NCI-H82 treated with DMSO at 0.1 percent for 48 hours (cell line): ENCODE measurements around the gene ZNF579.

ENCODE experiments used
- DNase-seq: peaks from one replicate; lab custom pipeline; 2025; ENCODE audit not compliant: unreplicated experiment; lab: John Stamatoyannopoulos, UW

ZNF579 gene

GRCh38 chr19:55580628-55581144 lies at the start of gene ZNF579:
Gene ZNF579 (minus strand): TSS chr19:55580848. CDS start chr19:55579639, 1,209 bp downstream.
- peak; percentile 74 for DNase-seq

GRCh38 chr19:55626350-55626749 lies 45.7 kb upstream of the ZNF579 start:
- DNase-seq: no peak

GRCh38 chr19:55625004-55625326 lies 44.3 kb upstream of the ZNF579 start:
- DNase-seq: no peak

GRCh38 chr19:55624109-55625003 lies 43.7 kb upstream of the ZNF579 start, which contains the start of gene ZNF784:
Gene ZNF784 (minus strand): TSS chr19:55624566. CDS start chr19:55624561, 5 bp downstream.
- DNase-seq: peak; percentile 90

- DNase-seq: no peak
These were observed 42.9 kb upstream of the ZNF579 start for GRCh38 chr19:55623561-55623960.

GRCh38 chr19:55623130-55623529 lies 42.5 kb upstream of the ZNF579 start:
- no peak for DNase-seq

- DNase-seq: no peak
These were observed 41.8 kb upstream of the ZNF579 start for GRCh38 chr19:55622242-55622969.

- DNase-seq: no peak
These were observed 41.1 kb upstream of the ZNF579 start for GRCh38 chr19:55621673-55622231.

GRCh38 chr19:55621205-55621672 lies 40.6 kb upstream of the ZNF579 start:
- DNase-seq: no peak

GRCh38 chr19:55620410-55621204 lies 40.0 kb upstream of the ZNF579 start:
- DNase-seq: no peak

GRCh38 chr19:55619286-55619685 lies 38.6 kb upstream of the ZNF579 start:
- DNase-seq: no peak

GRCh38 chr19:55618426-55618825 lies 37.8 kb upstream of the ZNF579 start:
- no peak for DNase-seq

GRCh38 chr19:55617426-55617825 lies 36.8 kb upstream of the ZNF579 start:
- no peak for DNase-seq

GRCh38 chr19:55616395-55616875 lies 35.8 kb upstream of the ZNF579 start:
- no peak for DNase-seq

- DNase-seq: no peak
These were observed 35.1 kb upstream of the ZNF579 start for GRCh38 chr19:55615543-55616394.

GRCh38 chr19:55614711-55615542 lies 34.3 kb upstream of the ZNF579 start:
- no peak for DNase-seq

- DNase-seq: no peak
These were observed 33.5 kb upstream of the ZNF579 start for GRCh38 chr19:55613930-55614710.

GRCh38 chr19:55613396-55613795 lies 32.7 kb upstream of the ZNF579 start:
- no peak for DNase-seq
